ENCODE results near the gene KCNJ10.
"Not testable (repeated sequence)": the region's sequence is repeated elsewhere in the genome, so short reads cannot be mapped to it uniquely, and the experiment has no call there.

KCNJ10 gene

GRCh38 chr1:160069460-160070231, at the start of gene KCNJ10:
Gene KCNJ10 (minus strand): TSS chr1:160070160. CDS start chr1:160042532, 27,628 bp downstream.
- DNase-seq, result no peak

GRCh38 chr1:160118928-160119327, 49.0 kb upstream of the KCNJ10 start:
- no peak for DNase-seq

- DNase-seq, result no peak
These were observed 47.8 kb upstream of the KCNJ10 start for GRCh38 chr1:160117709-160118183.

- no peak for DNase-seq
These were observed 47.3 kb upstream of the KCNJ10 start for GRCh38 chr1:160117300-160117699.

- DNase-seq, result no peak
These were observed 46.6 kb upstream of the KCNJ10 start for GRCh38 chr1:160116283-160117147.

GRCh38 chr1:160115545-160116282, 45.8 kb upstream of the KCNJ10 start, which contains the start of gene ATP1A2:
Gene ATP1A2 (plus strand): TSS chr1:160115759. CDS start chr1:160115862, 103 bp downstream.
- no peak for DNase-seq

- DNase-seq, result no peak
These were observed 44.1 kb upstream of the KCNJ10 start for GRCh38 chr1:160114085-160114484.

- no peak for DNase-seq
These were observed 43.4 kb upstream of the KCNJ10 start for GRCh38 chr1:160113407-160113806.

- DNase-seq, result no peak
These were observed 42.4 kb upstream of the KCNJ10 start for GRCh38 chr1:160112357-160112756.

GRCh38 chr1:160111462-160111861, 41.5 kb upstream of the KCNJ10 start:
- DNase-seq, result not testable (repeated sequence)

- no peak for DNase-seq
These were observed 39.7 kb upstream of the KCNJ10 start for GRCh38 chr1:160109686-160110085.

- no peak for DNase-seq
These were observed 39.1 kb upstream of the KCNJ10 start for GRCh38 chr1:160108888-160109662.

- DNase-seq, result no peak
These were observed 37.6 kb upstream of the KCNJ10 start for GRCh38 chr1:160107512-160107911.

GRCh38 chr1:160105155-160105554, 35.2 kb upstream of the KCNJ10 start:
- no peak for DNase-seq

GRCh38 chr1:160104486-160104885, 34.5 kb upstream of the KCNJ10 start:
- DNase-seq, result no peak

GRCh38 chr1:160103658-160104408, 33.9 kb upstream of the KCNJ10 start:
- DNase-seq, result no peak

GRCh38 chr1:160101717-160102522, 32.0 kb upstream of the KCNJ10 start:
- no peak for DNase-seq

- peak; percentile 58 for DNase-seq
These were observed 31.2 kb upstream of the KCNJ10 start for GRCh38 chr1:160101037-160101716.

GRCh38 chr1:160099716-160100375, 29.9 kb upstream of the KCNJ10 start:
- DNase-seq, result no peak

All from NCI-H510A treated with DMSO at 0.1 percent for 48 hours (cell line).